HepG2 (cell line): ENCODE results near the gene MRPL28. TPM values are rescaled to one million over a fixed set of nuclear protein-coding genes. Genes with fewer than 3 reads are reported as not detected.

Experiments used
- KMT2A ChIP-seq: sonication (generic); formaldehyde crosslinking; IDR thresholded peaks from 2 replicates; pipeline ENCODE4 v1.4.0; 2020; ENCODE audit warnings: missing genetic modification reagents
- NR2F2 ChIP-seq: IDR thresholded peaks from 2 replicates; pipeline ENCODE4 v1.6.1; 2012; ENCODE audit warnings: low read depth, inconsistent platforms, borderline replicate concordance
- SRY ChIP-seq: sonication (generic); formaldehyde crosslinking; IDR thresholded peaks from 2 replicates; pipeline ENCODE4 v1.8.0; 2022; ENCODE audit warnings: mild to moderate bottlenecking, missing genetic modification reagents
- U2AF2 ChIP-seq: fragments of 200-400 bp; formaldehyde crosslinking; IDR thresholded peaks from 2 replicates; pipeline ENCODE4 v1.6.1; 2017; ENCODE audit warnings: low read depth, mild to moderate bottlenecking, low read length
- ZFP82 ChIP-seq: sonication (generic); formaldehyde crosslinking; IDR thresholded peaks from 2 replicates; pipeline ENCODE4 v1.5.1; 2020; ENCODE audit warnings: mild to moderate bottlenecking, missing genetic modification reagents, borderline replicate concordance
- ZFX ChIP-seq: sonication (generic); formaldehyde crosslinking; IDR thresholded peaks from 2 replicates; pipeline ENCODE4 v1.4.0; 2020; ENCODE audit warnings: mild to moderate bottlenecking, low read depth, missing genetic modification reagents, moderate library complexity
- ZNF350 ChIP-seq: sonication (generic); formaldehyde crosslinking; IDR thresholded peaks from 2 replicates; pipeline ENCODE4 v1.4.0; 2020; ENCODE audit warnings: mild to moderate bottlenecking, low read depth, missing genetic modification reagents, borderline replicate concordance
- ZNF431 ChIP-seq: sonication (generic); formaldehyde crosslinking; IDR thresholded peaks from 2 replicates; pipeline ENCODE4 v1.9.0; 2022; ENCODE audit warnings: missing genetic modification reagents, low read depth, mild to moderate bottlenecking, borderline replicate concordance
- polyA plus RNA-seq, 8 experiments: library from polyadenylated mRNA; depleted of rRNA in 3 of 8; stranded (reverse) in 7 of 8; unstranded in 1 of 8; fragments of >200 nt; fragmentation: Illumina TruSeq in 4 of 8; extraction: Trizol in 4 of 8; gene quantifications; 2 replicates each; pipeline versions ENCODE4 v1.2.1 to v1.2.3, GENCODE V29; 2011 to 2016; ENCODE audit warnings: low read depth in 4 of 8, missing spikeins in 1 of 8, mixed read lengths in 1 of 8; ENCODE audit not compliant: insufficient read depth in 1 of 8
- total RNA-seq, 5 experiments: library from RNA; depleted of rRNA; stranded (reverse); fragments of >200 nt; fragmentation: Illumina TruSeq; extraction: Trizol; gene quantifications; 2 replicates each; pipeline ENCODE4 v1.2.3, GENCODE V29; 2016; ENCODE audit warnings: low read depth in 1 of 5
- TF ChIP-seq, protein P1 (sequence below): sonication (generic); formaldehyde crosslinking; IDR thresholded peaks from 2 replicates; pipeline ENCODE4 v1.4.0; 2020; ENCODE audit warnings: missing genetic modification reagents
- TF ChIP-seq, protein P2 (sequence below): sonication (generic); formaldehyde crosslinking; IDR thresholded peaks from 2 replicates; pipeline ENCODE4 v1.4.0; 2020; ENCODE audit warnings: mild to moderate bottlenecking, missing genetic modification reagents
- TF ChIP-seq, protein P3 (sequence below): sonication (generic); formaldehyde crosslinking; IDR thresholded peaks from 2 replicates; pipeline ENCODE4 v1.4.0; 2020; ENCODE audit warnings: missing genetic modification reagents, borderline replicate concordance

Gene MRPL28
- total and polyA plus RNA-seq, 2 of the 13 experiments (the other 11 are each of a cell fraction or from before 2014, with no cell fraction given): 114 to 135 TPM

DNA sequence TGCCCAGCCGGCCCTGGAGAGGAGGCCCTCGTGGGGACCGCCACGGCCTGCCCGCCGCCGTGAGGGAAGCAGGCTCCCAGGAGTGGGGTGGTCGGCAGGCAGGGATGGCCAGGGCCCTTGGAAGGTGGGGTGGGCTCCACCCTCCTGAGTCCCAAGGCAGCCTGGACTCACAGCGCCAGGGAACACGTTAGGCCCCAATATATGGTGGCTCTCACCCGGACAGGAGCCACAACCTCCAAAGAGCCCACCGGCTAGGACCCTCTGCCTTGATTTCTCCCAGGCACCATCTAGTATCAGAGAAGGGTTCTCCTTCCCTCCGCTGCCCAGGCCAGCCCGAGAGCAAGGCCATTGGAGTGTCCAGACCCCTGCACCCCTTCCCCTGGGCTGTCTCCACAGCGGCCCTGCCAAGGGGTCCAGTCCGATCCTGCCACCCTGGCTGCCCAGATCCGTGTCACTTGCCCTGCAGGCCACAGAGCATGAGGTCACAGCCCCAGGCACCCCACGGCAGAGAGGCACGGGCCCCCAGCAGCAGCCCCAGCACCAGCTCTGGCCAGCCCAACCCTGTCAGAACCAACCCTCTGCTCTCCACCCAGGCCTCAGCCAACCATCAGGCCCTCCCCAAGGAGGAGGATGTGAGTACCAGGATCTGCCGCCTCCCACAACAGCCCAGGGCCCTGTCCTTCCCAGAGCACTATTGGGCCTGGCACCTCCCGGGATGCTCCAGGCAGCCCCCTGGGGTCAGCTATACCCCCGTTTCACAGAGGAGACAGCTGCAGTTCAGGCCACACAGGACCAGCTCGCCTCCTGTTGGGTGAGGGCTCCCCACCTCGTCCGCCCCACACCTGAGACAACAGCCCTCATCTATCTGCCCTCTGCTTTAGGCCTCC, 16.7 kb downstream of the MRPL28 start (continued):
- TF ChIP-seq, protein P1, sequence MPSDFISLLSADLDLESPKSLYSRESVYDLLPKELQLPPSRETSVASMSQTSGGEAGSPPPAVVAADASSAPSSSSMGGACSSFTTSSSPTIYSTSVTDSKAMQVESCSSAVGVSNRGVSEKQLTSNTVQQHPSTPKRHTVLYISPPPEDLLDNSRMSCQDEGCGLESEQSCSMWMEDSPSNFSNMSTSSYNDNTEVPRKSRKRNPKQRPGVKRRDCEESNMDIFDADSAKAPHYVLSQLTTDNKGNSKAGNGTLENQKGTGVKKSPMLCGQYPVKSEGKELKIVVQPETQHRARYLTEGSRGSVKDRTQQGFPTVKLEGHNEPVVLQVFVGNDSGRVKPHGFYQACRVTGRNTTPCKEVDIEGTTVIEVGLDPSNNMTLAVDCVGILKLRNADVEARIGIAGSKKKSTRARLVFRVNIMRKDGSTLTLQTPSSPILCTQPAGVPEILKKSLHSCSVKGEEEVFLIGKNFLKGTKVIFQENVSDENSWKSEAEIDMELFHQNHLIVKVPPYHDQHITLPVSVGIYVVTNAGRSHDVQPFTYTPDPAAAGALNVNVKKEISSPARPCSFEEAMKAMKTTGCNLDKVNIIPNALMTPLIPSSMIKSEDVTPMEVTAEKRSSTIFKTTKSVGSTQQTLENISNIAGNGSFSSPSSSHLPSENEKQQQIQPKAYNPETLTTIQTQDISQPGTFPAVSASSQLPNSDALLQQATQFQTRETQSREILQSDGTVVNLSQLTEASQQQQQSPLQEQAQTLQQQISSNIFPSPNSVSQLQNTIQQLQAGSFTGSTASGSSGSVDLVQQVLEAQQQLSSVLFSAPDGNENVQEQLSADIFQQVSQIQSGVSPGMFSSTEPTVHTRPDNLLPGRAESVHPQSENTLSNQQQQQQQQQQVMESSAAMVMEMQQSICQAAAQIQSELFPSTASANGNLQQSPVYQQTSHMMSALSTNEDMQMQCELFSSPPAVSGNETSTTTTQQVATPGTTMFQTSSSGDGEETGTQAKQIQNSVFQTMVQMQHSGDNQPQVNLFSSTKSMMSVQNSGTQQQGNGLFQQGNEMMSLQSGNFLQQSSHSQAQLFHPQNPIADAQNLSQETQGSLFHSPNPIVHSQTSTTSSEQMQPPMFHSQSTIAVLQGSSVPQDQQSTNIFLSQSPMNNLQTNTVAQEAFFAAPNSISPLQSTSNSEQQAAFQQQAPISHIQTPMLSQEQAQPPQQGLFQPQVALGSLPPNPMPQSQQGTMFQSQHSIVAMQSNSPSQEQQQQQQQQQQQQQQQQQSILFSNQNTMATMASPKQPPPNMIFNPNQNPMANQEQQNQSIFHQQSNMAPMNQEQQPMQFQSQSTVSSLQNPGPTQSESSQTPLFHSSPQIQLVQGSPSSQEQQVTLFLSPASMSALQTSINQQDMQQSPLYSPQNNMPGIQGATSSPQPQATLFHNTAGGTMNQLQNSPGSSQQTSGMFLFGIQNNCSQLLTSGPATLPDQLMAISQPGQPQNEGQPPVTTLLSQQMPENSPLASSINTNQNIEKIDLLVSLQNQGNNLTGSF (CRISPR knock-in tag): 0 out of 2 replicates have a peak, but pooled peaks have one; percentile 14
- TF ChIP-seq KMT2A (CRISPR knock-in tag) (0 out of 2 replicates have a peak, but pooled peaks have one; percentile 6), ZFX (CRISPR knock-in tag) (peak; percentile 68), ZNF350 (CRISPR knock-in tag) (peak; percentile 7; the same call in 1 of the 2 replicates), NR2F2 (no peak), ZFP82 (CRISPR knock-in tag) (peak; percentile 67; the same call in 1 of the 2 replicates), ZNF431 (0 out of 2 replicates have a peak, but pooled peaks have one; percentile 53), SRY (peak; percentile 15; the same call in 1 of the 2 replicates), U2AF2 (no peak)
- TF ChIP-seq, protein P2, sequence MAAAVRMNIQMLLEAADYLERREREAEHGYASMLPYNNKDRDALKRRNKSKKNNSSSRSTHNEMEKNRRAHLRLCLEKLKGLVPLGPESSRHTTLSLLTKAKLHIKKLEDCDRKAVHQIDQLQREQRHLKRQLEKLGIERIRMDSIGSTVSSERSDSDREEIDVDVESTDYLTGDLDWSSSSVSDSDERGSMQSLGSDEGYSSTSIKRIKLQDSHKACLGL (CRISPR knock-in tag): peak; percentile 48; the same call in 1 of the 2 replicates
- TF ChIP-seq, protein P3, sequence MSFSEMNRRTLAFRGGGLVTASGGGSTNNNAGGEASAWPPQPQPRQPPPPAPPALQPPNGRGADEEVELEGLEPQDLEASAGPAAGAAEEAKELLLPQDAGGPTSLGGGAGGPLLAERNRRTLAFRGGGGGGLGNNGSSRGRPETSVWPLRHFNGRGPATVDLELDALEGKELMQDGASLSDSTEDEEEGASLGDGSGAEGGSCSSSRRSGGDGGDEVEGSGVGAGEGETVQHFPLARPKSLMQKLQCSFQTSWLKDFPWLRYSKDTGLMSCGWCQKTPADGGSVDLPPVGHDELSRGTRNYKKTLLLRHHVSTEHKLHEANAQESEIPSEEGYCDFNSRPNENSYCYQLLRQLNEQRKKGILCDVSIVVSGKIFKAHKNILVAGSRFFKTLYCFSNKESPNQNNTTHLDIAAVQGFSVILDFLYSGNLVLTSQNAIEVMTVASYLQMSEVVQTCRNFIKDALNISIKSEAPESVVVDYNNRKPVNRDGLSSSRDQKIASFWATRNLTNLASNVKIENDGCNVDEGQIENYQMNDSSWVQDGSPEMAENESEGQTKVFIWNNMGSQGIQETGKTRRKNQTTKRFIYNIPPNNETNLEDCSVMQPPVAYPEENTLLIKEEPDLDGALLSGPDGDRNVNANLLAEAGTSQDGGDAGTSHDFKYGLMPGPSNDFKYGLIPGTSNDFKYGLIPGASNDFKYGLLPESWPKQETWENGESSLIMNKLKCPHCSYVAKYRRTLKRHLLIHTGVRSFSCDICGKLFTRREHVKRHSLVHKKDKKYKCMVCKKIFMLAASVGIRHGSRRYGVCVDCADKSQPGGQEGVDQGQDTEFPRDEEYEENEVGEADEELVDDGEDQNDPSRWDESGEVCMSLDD (CRISPR knock-in tag): 0 out of 2 replicates have a peak, but pooled peaks have one; percentile 19
